MCF 10A (cell line): ENCODE data around the gene FBRSL1. TPM values are rescaled to one million over a fixed set of nuclear protein-coding genes. Genes with fewer than 3 reads are reported as not detected.

Experiments
- BruUV-seq: library from RNA; stranded (reverse); fragments of 400-500 nt; replicated peaks from 2 replicates; lab custom pipeline; 2021; lab: Mats Ljungman, UMichigan
- CTCF ChIA-PET: fragments of 300-600 bp; sonication (Branson Sonifier 250); formaldehyde crosslinking; extraction: SDS; loops from one replicate; lab custom pipeline; 2021; ENCODE audit warnings: antibody characterized with exemption, inconsistent platforms; lab: Yijun Ruan, JAX
- POLR2A ChIA-PET: fragments of 300-600, 350-650 bp; sonication (Branson Sonifier 250); formaldehyde crosslinking; extraction: SDS; loops from one replicate; lab custom pipeline; 2020; ENCODE audit warnings: antibody characterized with exemption, inconsistent platforms; lab: Yijun Ruan, JAX
- DNase-seq: peaks from one replicate; pipeline ENCODE4 v3.0.0-alpha.2; 2018; ENCODE audit not compliant: unreplicated experiment
- H3K27ac Mint-ChIP-seq: one replicate; pipeline ENCODE4 v1.8.0; 2022; ENCODE audit warnings: mild to moderate bottlenecking, low read depth, mixed read lengths; ENCODE audit not compliant: unreplicated experiment
- H3K27me3 Mint-ChIP-seq: one replicate; pipeline ENCODE4 v1.8.0; 2022; ENCODE audit warnings: mixed read lengths; ENCODE audit not compliant: insufficient read depth, unreplicated experiment
- H3K36me3 Mint-ChIP-seq: one replicate; pipeline ENCODE4 v1.8.0; 2022; ENCODE audit warnings: mild to moderate bottlenecking, moderate library complexity, mixed read lengths; ENCODE audit not compliant: insufficient read depth, unreplicated experiment
- H3K4me1 Mint-ChIP-seq: one replicate; pipeline ENCODE4 v1.8.0; 2022; ENCODE audit warnings: mixed read lengths; ENCODE audit not compliant: insufficient read depth, unreplicated experiment
- H3K4me3 Mint-ChIP-seq: one replicate; pipeline ENCODE4 v1.8.0; 2022; ENCODE audit warnings: mild to moderate bottlenecking, moderate library complexity, mixed read lengths; ENCODE audit not compliant: unreplicated experiment
- H3K9me3 Mint-ChIP-seq: one replicate; pipeline ENCODE4 v1.8.0; 2022; ENCODE audit warnings: mixed read lengths; ENCODE audit not compliant: unreplicated experiment
- CTCF ChIP-seq: fragments of 200-600 bp; IDR thresholded peaks from one replicate; pipeline ENCODE4 v1.8.0; 2022; ENCODE audit warnings: antibody characterized with exemption, mild to moderate bottlenecking; ENCODE audit not compliant: unreplicated experiment
- intact Hi-C: fragments of 100-400 bp; cut with micrococcal nuclease; formaldehyde crosslinking; loops from 2 replicates; pipeline ENCODE4 v1.14.1; 2022
- total RNA-seq: library from RNA; stranded (reverse); gene quantifications from 2 replicates; pipeline ENCODE4 v1.2.3, GENCODE V29; 2022

Gene FBRSL1
- total RNA-seq, 1 experiment from 2014 or later: 47.4 TPM

- no peak for DNase-seq
- intact Hi-C loops: no loop called here
- Mint-ChIP-seq H3K36me3 (peaks cover 7% of the 10 kb centered on the region), H3K27ac (no peak overlapping the region), H3K4me3 (no peak overlapping the region), H3K9me3 (peaks cover 14% of the 10 kb centered on the region), H3K27me3 (no peaks in the 10 kb centered on the region), H3K4me1 (peaks cover 17% of the 10 kb centered on the region)
- CTCF ChIA-PET: interaction anchor here (0.7 kb wide), 1 partner anchor 25 kb away, joined by 3 read pairs; no protein-coding TSS in a partner anchor
- POLR2A ChIA-PET: no interaction called here
- no TSS peak for BruUV-seq
- TF ChIP-seq CTCF: no peak
Observed at GRCh38 chr12:132518354-132518992, 28.5 kb downstream of the FBRSL1 start.

GRCh38 chr12:132520421-132521199 is 30.7 kb downstream of the FBRSL1 start:
- no TSS peak for BruUV-seq
- no peak for TF ChIP-seq CTCF
- intact Hi-C loops: no loop called here
- CTCF ChIA-PET: no interaction called here
- peaks cover 22% of the 10 kb centered on the region for H3K4me1 Mint-ChIP-seq
- H3K4me3 Mint-ChIP-seq: no peak overlapping the region
- no peak for DNase-seq
- H3K27ac Mint-ChIP-seq: no peak overlapping the region
- peaks cover 14% of the 10 kb centered on the region for H3K9me3 Mint-ChIP-seq
- POLR2A ChIA-PET: no interaction called here
- H3K27me3 Mint-ChIP-seq: no peaks in the 10 kb centered on the region
- H3K36me3 Mint-ChIP-seq: peaks cover 7% of the 10 kb centered on the region

- ChIA-PET POLR2A (no interaction called here), CTCF (no interaction called here)
- Mint-ChIP-seq H3K27ac (no peak overlapping the region), H3K36me3 (peaks cover 7% of the 10 kb centered on the region), H3K4me3 (no peak overlapping the region), H3K4me1 (peaks cover 16% of the 10 kb centered on the region), H3K27me3 (no peaks in the 10 kb centered on the region), H3K9me3 (peaks cover 14% of the 10 kb centered on the region)
- BruUV-seq: no TSS peak
- intact Hi-C loops: no loop called here
- no peak for DNase-seq
- no peak for TF ChIP-seq CTCF
Observed at GRCh38 chr12:132521200-132521580, 31.2 kb downstream of the FBRSL1 start.

GRCh38 chr12:132521712-132522292 is 31.9 kb downstream of the FBRSL1 start:
- Mint-ChIP-seq H3K4me1 (peaks cover 12% of the 10 kb centered on the region), H3K9me3 (peaks cover 14% of the 10 kb centered on the region), H3K36me3 (peaks cover 7% of the 10 kb centered on the region), H3K4me3 (no peak overlapping the region), H3K27ac (no peak overlapping the region), H3K27me3 (no peaks in the 10 kb centered on the region)
- intact Hi-C loops: no loop called here
- DNase-seq: no peak
- CTCF ChIA-PET: interaction anchor here (2.0 kb wide), 1 partner anchor 106 kb away, joined by 11 read pairs; no protein-coding TSS in a partner anchor
- TF ChIP-seq CTCF: no peak
- no TSS peak for BruUV-seq
- POLR2A ChIA-PET: no interaction called here
